HK-2 (cell line): ENCODE measurements around the gene FAM25A.
A peak's percentile ranks its signal among the peaks of the same experiment; 100 is the strongest.
"Not testable (repeated sequence)": the region's sequence is repeated elsewhere in the genome, so short reads cannot be mapped to it uniquely, and the experiment has no call there.

ENCODE experiments used
- DNase-seq: peaks from one replicate; pipeline ENCODE4 v3.0.0-alpha.2; 2018; ENCODE audit not compliant: unreplicated experiment

Gene FAM25A

DNA sequence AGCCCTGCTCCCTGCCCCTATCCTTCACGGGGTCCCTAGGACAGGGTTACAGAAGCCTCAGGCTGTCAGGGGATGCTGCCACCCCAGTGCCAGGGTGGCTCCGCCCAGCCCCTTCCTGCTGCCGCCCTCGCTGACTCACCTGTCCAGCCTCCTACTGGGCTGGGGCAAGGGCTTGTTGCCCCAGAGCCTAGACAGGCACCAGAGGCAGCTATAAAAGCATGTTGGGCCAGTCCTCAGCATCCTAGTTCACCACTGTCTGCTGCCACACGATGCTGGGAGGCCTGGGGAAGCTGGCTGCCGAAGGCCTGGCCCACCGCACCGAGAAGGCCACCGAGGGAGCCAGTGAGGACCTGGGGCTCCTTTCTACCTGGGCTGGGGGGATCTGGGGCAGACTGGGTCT lies at the start of gene FAM25A:
TSS of gene FAM25A (plus strand) at position 239 of the 400 bp plus-strand sequence. CDS start at position 270, 31 bp downstream.
- DNase-seq, result not testable (repeated sequence)

DNA sequence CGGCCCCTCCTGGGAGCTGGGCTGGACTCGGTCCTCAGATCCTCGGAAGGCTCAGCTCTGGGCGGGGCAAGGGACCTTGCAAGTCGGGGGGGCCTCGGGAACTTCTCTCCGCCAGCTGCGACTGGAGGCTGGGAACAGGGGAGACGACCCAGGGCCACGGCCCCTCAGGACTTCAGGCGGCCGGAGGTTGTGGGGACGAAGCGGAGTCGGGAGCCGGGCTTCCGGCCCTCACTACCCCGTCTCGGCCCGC lies 49.2 kb upstream of the FAM25A start:
- no peak for DNase-seq

- DNase-seq, result peak; percentile 93
Observed at GRCh38 chr10:86971232-86971991, 48.7 kb upstream of the FAM25A start.

DNA sequence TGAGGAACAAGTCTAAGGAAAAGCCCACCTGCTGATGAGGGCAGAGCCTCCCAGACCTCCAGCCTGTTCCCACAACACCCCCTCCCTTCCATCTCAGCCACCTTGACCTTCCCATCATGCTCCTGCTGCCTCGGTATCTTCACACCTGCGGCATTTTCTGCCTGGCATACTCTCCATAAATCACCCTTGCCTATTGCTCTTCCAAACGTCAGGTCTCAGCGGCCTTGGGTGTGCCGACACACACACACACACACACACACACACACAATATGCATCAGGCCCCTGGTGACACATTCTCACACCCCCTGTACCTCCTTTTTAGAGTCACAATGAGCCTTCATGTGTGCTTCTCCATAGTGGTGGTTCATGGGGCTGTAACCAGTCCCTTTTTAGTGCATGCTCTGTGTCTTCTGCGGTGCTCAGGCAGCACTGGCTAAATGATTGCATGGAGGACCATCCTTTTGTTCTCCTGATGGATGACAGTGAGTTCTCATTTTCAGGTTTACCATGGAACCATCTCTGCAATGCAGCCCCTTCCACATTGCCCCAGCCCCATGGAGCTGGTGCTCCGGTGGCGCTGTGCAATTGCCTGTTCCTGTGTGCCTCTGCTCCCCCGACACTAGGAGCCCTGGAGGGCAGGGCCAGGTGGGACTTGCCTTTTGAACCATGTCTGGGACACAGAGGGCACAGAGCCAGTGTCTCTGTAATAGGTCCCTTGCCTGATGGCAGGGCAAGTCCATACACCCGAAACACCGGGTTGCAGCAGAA lies 47.3 kb upstream of the FAM25A start:
- no peak for DNase-seq

DNA sequence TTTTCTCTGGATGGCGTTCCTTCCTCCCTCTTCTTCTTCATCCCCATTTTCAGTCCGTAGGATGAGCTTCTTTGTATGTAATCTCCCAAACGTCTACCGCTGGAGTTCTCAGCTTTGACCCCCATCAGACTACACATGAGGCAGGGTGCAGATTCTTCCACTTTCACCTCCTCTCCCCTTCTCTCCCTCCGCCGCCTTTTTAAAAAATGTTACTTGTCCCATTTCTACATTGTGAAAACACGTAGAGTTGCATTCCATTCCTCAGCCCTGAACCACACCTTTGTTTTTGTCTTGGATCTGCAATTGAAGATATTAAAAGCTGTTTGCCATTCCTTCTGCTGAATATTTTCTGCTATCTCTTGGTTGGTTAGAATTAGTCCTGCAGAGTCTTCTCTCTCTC lies 45.6 kb upstream of the FAM25A start:
- DNase-seq, result no peak

- DNase-seq, result no peak
Observed at GRCh38 chr10:86976362-86977056, 43.6 kb upstream of the FAM25A start.

DNA sequence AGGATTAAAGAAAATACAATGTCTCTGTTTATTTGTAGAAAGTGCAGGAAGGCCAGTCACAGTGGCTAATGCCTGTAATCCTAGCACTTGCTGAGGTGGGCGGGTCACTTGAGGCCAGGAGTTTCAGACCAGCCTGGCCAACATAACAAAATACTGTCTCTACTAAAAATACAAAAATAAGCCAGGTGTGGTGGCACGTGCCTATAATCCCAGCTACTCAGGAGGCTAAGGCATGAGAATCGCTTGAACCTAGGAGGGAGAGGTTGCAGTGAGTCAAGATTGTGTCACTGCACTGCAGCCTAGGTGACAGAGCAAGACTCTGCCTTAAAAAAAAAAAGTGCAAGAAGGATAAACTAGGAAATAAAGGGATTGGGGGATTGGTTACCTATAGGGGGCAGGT lies 41.6 kb upstream of the FAM25A start:
- not testable (repeated sequence) for DNase-seq

DNA sequence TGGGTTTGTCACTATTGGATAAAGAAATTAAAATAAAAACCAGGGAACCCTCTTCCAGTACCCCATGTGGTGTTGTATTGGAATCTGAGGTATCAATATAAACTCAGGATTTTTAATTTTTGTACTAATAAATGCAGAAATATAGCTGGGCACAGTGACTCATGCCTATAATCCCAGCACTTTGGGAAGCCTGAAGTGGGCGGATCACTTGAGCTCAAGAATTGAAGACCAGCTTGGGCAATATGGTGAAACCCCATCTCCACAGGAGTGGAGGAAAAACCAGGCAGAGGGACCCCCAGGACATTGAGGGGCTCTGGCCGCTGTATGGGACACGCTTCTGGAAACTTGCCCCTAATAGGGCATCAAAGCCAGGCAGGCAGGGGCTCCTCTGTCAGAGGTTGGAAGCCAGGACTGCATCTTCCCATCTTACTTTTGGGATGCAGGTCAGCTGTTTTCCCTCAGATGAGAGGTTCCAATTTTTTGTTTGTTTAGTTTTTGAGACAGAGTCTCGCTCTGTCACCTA lies 40.7 kb upstream of the FAM25A start:
- no peak for DNase-seq

DNA sequence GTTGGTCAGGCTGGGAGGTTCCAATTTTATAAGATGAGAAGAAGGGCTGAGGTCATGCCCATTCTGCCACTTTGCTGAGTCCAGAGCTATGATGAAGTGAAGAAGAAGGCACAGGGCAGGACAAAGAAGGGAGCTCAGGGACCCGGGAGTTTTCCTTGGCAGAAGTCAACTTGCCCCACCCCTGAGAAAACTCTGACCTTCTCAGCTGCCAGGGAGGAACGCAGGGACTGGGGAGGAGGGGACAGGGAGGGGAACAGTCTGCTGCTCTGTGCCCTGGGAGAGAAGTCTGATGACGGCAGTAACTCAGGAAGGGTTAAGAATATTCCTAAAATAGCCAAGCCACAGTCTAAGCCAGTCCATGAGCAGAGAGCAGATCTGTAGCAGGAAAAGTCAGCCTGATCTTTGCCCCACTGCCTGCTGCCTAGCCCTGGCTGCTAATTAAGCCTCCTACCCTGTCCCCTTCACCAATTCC lies 40.1 kb upstream of the FAM25A start:
- no peak for DNase-seq

DNA sequence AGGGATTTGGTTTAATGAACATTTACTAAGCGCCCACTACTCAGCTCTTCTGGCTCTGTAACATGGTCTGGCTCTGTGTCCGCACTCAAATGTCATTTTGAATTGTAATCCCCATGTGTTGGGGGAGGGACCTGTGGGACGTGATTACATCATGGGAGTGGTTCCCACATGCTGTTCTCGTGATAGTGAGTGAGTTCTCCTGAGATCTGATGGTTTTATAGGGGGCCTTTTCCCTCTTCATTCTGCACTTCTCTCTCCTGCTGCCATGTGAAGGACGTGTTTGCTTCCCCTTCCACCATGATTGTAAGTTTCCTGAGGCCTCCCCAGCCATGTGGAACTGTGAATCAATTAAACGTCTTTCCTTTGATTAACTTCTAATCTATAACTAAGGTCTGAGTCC lies 39.1 kb upstream of the FAM25A start:
- DNase-seq, result not testable (repeated sequence)

- no peak for DNase-seq
Observed at GRCh38 chr10:86981716-86982115, 38.4 kb upstream of the FAM25A start.

GRCh38 chr10:86984498-86984897 lies 35.6 kb upstream of the FAM25A start:
- not testable (repeated sequence) for DNase-seq

DNA sequence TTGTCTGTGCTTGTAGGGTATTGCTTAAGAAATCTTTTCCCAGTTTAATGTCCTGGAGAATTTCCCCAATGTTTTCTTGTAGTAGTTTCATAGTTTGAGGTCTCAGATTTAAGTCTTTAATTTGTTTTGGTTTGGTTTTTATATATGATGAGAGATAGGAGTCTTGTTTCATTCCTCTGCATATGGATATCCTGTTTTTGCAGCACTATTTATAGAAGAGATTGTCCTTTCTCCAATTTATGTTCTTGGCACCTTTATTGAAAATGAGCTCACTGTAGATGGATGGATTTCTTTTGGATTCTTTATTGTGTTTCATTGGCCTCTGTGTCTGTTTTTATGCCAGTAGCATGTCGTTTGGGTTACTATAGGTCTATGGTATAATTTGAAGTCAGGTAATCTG lies 31.6 kb upstream of the FAM25A start:
- DNase-seq, result no peak

DNA sequence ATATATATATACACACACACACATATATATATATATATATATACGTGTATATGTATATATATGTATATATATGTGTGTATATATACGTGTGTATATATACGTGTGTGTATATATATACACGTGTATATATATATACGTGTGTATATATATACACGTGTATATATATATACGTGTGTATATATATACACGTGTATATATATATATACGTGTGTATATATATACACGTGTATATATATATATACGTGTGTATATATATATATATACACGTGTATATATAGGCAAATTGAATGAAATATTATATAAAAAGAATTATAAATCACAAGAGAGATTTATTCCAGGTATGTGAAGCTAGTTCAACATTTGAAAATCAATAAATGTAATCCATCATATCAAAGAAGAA lies 28.7 kb upstream of the FAM25A start:
- not testable (repeated sequence) for DNase-seq

- no peak for DNase-seq
Observed at GRCh38 chr10:86992456-86992855, 27.6 kb upstream of the FAM25A start.

DNA sequence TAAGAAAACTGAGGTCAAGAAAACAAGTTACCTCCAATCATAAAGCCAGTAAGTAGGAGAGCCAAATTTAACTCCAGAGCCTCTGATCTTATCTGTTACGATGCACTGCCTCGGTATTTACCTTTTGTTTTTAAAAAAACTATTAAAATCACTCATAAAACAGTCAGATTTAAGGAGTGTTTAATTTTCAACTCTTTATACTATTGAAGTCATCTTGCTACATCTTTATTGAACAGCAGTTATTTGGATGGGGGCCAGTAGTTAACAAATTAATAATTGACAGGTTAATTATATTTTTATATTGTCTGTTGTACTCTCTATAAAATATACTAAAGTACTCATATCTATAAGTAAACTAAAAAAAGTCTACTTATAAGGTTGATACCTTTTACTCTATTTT lies 27.2 kb upstream of the FAM25A start:
- no peak for DNase-seq

GRCh38 chr10:86999802-87000403 lies 20.2 kb upstream of the FAM25A start:
- DNase-seq, result not testable (repeated sequence)

DNA sequence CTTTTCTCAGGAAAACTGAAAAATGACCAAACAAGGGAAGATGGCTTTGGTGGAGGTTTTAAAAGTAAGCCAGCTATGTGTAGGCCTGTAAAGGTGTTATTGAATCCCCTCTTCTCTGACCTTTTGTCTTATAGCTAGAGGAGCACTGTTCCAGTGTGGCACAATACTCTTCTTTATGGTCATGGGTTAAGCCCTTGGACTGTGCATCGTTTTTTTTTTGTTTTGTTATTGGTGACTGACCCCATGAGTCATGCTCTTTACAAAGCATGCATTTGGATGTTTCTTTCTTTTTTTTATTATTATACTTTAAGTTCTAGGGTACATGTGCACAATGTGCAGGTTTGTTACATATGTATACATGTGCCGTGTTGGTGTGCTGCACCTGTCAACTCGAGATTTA lies 19.6 kb upstream of the FAM25A start:
- no peak for DNase-seq

DNA sequence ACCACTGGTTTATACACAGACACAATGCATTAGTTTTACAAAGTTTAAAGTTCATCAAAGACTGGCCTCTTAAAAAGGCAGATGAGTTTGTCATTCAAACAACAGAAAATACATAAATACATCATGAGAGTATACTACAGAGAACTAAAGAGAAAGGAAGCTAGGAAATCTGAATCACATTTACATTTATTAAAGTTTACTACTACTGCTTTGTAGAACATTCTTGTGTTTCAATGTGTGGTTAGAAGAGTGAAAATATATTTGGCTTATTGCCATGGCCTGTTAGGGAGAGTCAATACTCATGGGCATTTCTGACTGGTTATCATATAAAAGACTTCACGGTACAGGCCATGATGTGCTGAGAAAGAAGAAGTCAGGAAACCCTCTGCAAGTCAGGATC lies 13.0 kb upstream of the FAM25A start:
- not testable (repeated sequence) for DNase-seq

- DNase-seq, result not testable (repeated sequence)
Observed at GRCh38 chr10:87007674-87008073, 12.4 kb upstream of the FAM25A start.

DNA sequence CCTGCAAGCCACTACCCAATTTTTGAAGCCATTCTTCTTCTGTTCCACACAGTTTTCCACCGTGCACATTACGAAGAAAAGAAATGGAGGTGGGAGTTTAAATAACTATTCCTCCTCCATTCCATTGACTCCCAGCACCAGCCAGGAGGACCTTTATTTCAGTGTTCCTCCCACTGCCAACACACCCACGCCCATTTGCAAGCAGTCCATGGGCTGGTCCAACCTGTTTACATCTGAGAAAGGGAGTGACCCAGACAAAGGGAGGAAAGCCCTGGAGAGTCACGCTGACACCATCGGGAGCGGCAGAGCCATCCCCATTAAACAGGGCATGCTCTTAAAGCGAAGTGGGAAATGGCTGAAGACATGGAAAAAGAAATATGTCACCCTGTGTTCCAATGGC lies 11.8 kb upstream of the FAM25A start:
- DNase-seq, result not testable (repeated sequence)

GRCh38 chr10:87009134-87009696 lies 10.9 kb upstream of the FAM25A start:
- DNase-seq, result not testable (repeated sequence)
